ENCODE results near the gene SCUBE1.

SCUBE1 gene

DNA sequence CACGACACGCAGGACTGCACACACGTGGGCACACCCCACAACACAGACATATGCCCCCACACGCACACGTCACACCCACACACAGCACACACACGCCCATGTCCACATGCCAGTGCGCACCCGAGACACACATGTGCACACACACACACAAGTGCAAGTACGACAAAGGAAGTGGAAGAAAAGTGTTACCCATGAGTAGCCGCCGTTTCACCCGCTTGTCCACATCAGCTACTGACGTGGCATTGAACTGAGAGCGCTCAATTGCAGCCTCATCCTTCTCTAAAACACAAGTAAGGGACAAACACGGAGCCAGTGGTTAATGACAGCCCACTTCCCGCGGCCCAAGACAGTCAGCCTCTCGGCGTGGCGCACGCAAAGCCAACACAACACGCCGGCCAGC, 87.9 kb downstream of the SCUBE1 start:
- no peak for DNase-seq

DNA sequence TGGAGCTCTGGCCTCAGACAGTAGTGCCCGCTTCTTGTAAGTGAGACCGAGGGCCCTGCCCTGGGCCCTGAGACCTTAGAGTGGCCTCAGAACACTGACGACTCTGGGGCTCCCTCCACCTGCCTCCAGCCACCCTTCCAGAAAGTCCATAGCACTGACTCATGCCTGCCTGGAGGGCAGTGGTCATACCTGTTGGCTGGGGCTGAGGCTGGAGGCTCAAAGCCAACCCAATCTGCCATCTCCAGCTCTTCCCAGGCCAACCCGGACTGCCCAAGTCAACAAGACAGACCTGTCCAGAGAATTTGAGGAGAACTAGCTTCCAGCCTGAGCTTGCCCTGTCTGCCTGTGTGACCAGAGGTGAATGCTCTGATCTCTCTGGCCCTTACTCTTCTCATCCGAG, 89.3 kb downstream of the SCUBE1 start:
- no peak for DNase-seq

DNA sequence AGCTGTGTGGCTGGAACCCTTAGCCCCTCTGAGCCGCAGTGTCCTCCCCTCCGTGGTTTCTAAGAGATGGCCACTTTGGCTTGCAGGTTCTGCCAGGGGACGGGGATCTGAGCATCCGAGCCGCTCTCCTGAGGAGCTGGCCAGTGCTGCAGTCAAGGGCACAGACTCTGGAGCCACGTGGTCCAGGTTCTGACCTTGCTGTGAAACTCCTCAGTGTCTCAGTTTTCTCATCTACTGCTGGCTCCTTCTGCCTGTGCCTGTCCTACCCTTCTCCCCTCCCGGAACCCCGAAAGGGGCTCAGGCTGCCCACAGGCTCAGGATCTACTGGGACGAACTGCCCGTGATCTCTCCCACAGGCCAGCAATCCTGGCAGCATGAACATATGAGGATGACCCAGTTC, 90.9 kb downstream of the SCUBE1 start:
- no peak for DNase-seq

DNA sequence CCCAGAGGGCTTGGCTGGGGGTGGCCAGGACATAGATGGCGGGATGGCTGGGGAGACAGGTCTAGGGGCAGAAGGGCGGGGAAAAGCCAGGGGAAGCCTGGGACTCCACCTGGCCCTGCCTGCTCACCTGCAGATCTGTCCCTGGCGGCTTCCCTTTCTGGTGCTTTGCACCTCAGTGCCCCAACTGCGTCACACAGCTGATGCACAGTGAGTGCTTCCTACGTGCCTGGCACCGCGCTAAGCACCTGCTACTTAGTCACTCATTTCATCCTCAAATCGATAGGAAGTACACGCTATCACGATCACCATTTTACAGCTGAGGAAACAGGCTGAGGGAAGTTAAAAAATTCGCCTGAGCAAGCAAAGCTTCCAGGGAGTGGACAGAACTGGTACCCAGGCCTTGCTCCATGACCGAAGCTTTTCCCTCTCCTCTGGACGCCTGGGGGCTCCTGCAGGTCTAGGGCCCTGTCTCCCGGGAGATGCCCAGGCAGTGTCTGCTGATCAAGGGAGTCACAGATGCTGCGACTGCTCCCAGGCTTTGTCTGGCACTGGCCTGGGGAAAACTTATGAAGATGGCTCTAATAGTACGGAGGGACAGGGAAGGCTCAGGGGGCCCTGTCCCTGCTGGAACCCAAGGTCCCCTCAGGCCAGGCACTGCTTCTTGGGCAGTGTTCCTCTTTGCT, 93.2 kb downstream of the SCUBE1 start:
- peak; percentile 20 for DNase-seq

DNA sequence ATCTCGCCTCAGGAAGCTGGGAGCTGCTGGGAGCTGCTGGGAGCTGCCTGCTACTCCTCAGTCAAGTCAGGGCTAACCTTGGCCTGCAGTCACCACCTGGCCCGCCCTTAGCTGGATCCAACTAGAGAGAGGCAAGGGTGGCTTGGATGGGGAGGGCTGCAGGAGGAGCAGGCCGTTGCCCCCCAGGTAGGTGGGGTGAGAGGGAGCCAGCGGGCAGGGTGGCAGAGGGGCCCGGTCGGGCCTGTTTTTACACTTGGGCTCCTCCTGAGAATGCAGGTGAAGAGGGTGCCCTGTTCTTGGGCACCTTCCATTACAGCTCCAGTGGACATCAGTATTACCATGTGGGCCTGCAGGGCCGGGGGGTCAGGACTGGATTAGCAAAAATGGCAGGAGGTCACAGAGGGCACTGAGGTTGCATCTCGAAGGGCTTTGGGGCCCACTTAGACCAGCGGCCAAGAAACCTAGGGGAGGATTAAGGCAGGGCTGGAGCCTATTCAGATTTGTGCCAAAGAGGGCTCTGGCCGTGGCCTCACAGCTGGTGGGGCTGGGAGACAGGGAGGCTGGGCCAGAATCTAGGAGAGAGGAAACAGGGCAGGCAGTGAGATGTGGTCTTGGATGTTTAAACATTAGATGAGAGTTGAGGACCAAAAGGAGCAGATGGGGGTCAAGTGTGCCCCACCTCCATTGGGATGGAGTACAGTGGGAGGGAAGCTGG, 95.5 kb downstream of the SCUBE1 start:
- DNase-seq: no peak

DNA sequence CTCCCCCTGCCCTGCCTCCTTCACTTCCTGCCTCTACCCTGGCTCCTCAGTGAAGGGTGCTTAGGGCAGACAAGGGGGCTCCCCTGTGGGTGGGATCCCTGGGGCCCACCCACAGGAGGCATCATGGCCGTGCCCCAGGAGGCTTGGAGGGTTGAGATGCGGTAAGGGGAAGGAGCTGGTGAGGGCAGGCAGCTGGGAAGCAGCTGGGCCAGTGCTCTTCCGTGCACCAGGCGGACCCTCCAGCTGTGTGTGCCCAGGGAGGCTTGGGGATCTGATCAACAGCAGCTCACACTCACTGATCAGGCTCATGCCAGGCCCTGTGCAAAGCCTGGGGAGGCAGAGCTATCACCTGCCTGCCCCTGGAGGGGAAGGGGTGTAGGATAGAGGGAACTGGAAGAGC, 97.0 kb downstream of the SCUBE1 start:
- peak; percentile 15 for DNase-seq

DNA sequence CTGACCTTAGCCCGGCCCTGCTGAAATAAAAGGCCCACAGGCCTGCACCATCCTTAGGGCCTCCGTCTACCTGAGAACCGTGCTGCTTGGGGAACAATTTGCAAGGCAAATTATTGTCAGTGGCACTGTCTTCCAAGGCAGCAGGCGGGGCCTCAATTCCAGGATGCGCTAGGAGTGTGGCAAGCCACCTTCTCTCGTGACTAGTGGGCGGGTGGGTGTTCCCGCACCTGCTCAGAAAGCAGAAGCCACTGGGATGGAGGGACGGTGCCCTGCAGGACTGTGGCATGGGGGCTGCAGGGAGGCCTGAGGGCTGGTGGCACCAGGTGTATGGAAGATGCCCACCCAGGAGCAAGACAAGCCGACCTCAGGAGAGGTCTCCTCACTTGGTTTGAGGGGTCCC, 97.5 kb downstream of the SCUBE1 start:
- DNase-seq: no peak

DNA sequence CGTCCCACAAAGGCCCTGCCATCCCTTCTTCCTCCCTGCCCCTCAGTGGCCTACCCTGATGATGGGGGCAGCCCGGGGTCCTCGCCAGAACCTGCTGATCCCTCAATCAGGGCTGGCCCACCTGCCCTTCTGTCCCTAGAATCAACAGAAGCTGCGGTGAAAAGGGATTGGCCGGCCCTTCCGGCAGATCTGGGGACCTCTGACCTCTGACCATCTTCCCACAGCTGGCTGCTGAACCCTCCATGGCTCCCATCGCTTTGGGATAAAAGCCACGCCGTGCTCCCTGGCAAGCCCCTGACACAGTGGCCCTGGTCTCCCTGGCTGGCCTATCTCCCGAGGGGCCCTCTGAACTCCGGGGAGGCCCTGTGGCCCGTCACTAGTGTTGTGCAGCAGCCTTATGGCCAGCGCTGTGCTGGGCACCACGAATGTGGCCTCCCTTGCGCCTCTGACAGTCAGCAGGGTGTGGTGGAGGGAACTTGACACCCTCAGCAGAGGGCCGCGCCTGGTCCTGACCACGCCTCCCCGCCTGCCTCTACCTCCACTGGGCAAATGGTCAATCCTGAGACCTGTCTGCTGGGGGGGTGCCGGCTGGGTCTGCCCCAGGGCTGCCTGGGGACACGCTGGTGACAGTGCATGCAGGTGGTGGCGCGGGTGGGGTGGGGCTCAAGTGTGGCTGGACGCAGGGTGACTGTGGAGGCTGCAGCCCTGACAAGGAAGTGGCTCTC, 98.2 kb downstream of the SCUBE1 start:
- no peak for DNase-seq

DNA sequence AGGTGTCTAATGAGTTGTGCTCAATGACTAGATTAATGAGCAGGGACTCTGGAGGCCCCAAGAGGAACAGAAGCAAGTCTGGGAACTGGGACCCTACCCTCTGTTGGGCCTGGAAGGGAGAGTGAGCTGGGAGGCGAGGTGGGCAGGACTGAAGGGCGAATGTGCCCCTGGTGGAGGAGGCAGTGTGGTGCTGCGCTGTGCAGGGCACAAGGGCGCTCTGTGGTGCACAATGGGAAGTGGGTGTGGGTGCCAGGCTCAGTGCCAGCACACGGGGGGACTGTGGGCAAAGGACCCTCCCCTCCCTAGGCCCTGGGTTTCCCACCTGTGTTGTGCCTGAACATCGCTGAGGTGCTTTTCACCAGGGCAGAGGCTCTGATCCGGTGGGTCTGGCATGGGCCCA, 98.8 kb downstream of the SCUBE1 start:
- DNase-seq: no peak

DNA sequence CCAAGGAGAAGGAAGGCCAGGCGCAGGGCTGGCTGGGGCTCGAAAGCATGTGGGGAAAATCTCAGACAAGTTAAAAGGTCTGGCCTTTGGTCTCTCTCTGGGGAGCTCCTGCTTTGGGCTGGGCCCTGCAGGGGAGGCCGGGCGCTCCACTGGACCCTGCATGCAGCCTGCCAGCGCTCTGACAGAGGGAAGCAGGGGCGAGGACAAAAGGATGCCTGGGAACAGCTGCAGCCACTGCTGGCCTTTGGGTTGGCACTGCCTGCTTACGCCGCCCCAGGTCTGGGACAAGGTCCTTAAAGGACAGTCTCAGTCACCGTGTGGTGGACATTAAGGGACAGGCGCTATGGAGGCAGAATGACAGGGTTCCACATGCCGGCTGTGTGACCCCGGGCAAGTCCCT, 99.8 kb downstream of the SCUBE1 start:
- DNase-seq: no peak

DNA sequence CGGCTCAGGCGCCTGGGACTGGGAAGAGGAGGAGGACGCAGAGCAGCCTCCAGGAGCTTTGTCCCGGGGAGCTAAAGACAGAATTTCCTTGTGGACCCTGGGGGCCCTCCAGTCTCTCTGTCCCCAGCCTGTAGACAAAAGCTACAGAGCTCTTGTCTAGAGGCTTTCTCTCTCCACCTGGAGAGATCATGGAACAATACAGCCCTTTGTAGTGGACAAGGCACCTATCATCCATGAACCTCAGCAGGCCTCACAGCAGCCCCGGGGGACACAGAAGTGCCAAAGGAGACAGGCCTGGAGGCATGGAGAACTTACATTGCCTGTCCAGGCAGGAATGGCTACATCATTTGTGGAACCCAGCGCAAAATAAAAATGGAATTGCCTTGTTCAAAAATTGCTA, 100.5 kb downstream of the SCUBE1 start:
- DNase-seq: no peak

DNA sequence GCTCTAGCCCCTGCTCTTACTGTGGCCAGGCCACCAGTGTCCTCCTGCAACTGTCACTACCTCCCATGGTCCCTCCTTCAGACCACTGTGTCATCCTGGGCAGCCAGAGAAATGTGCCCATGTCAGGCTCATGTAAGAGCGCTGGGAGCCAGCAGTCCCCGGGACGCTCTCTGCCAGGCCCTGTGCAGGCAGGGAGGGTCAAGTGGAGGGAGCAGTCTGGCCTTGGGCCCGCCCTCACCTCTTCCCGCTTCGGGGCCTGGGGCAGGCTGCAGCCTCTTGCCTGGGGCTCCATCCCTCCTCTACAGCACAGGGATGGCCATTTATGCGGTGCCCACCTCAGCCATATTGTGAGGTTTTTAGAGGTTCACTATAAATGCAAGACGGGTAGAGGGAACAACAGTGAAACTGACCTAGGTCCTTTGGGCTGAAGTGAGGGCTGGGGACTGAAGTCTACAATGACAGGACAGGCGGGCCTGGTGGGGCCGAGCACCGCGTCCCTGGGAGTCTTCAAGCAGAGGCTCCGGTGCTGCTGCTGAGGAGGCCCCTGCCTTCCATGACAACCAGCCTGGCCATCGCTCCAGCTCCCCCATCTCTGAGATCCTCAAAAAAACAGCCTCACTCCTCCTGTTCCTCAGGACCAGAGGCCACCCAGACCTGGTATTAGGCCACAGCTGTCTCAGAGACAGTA, 101.3 kb downstream of the SCUBE1 start:
- no peak for DNase-seq

DNA sequence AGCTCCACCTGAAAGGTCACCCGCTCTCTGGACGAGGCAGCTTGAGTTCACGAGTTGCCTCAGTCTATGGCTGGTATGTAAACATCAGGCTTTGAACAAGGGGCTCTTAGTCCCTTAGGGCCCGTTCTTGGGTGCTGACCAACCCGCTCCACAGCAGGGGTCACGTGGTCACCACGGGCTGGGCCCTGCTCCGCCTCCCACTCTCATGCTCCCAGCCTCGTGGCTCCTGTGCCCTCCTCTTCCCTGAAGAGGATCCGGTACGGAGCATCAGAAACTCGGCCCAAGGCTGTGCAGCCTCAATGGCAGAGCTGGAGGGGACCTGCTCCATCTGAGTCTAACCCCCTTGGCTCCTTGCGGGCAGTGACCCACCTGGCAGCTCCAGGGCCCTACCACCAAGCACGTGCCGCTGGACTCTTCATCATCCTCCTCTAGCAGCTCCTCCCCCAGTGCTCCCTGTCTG, 102.0 kb downstream of the SCUBE1 start:
- DNase-seq: no peak

DNA sequence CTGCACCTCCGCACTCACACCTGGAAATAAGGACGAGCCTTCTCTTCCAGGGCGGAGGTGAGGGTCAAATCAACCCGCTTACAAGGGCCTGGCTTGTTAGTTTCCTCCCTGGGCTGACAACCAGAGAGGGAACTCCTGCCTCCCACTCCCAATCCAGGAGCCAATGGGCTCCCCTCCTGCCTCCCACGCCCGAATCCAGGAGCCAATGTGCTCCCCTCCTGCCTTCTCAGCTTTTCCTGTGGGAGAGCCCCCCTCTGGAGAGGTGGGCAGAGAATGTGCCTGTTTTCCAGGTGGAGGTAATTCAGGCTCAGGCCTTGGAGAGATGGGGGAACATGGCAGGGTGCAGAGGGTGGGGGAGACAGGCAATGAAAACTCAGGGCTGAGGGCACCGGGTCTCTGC, 102.6 kb downstream of the SCUBE1 start:
- no peak for DNase-seq

DNA sequence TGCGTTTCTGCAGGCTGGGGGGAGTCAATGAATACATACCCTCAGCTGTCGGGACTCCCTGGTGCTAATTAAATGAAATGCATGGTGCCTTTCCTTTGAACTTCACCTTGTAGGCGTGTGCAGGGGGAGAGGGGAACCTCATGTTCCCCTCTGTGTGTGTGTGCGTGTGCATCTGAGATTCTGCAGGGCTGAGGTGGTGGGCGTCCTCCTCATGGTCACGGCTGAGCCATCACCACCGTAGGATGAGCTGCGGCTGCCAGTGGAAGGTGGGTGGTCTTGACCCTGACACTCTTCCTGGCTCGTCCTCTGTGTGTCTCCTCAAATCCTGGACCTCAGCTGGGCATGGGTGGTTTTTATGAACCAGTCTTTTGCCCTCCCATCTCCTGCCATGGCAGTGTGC, 103.2 kb downstream of the SCUBE1 start:
- no peak for DNase-seq

DNA sequence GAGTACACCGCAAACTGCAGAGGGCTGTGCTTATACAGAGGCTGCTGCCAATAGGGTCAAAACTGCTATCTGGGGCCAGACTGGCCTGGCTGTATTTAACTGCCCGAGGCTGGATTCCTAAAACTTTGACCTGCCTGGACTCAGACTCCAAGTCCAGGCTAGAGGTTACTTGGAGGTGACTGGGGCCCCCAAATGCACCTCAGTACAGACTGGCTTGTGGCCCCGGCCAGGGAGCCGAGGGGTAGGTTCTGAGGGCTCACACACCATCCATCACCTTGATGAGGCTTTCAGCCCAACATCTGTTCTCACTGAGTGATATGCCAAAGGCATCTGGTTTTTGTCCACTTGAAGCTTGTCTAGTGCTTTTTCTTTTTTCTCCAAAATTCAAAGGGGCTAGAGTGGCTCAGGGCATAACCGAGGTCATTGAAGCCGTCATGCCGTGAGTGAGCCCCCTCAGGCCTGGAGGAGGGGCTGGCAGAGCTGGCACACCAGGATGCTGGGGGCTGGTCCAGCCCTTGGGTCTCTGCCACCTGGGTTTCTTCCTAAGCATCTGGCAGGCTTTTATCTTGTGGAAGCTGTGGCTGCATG, 103.9 kb downstream of the SCUBE1 start:
- no peak for DNase-seq

DNA sequence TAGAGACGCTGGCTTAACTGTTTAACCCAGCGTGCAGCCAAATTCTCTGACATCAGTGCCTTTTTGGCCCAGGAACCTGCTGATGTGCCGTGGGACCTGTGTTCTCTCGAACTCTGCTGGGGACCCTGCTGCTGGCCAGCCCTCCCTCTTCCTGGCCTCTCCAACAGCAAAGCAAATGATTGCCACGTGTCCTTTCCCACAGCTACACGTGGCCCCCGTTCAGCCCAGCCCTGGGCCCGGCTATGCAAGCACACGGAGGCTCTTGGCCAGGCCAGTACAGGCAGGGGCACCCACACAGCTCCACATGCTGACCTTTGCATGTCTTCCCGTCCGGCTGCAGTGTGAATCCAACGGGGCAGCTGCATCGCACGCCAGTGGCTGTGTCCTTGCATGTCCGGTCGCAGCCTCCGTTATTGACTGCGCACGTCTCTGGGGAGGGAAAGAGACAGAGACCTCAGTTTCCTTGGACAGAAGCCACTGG, 104.6 kb downstream of the SCUBE1 start:
- DNase-seq: no peak

DNA sequence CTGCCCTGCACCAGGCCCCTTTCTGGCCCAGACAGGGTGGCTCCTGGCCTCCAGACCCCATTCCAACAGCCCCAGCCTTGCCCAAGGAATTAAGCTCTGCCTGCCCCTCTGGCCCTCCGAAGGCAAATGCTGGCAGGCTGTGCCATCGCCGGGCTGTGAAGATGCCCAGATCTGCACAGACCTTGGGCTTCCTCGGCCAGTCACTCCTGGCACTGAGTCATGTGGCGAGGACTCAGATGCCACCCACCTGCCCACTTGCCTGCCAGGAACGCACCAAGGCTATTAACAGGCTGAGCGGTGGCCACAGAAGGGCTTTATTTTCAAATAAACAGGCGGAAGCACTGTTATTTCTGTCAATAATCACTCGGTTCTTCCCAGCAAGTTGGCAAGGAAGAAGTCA, 105.9 kb downstream of the SCUBE1 start:
- no peak for DNase-seq

DNA sequence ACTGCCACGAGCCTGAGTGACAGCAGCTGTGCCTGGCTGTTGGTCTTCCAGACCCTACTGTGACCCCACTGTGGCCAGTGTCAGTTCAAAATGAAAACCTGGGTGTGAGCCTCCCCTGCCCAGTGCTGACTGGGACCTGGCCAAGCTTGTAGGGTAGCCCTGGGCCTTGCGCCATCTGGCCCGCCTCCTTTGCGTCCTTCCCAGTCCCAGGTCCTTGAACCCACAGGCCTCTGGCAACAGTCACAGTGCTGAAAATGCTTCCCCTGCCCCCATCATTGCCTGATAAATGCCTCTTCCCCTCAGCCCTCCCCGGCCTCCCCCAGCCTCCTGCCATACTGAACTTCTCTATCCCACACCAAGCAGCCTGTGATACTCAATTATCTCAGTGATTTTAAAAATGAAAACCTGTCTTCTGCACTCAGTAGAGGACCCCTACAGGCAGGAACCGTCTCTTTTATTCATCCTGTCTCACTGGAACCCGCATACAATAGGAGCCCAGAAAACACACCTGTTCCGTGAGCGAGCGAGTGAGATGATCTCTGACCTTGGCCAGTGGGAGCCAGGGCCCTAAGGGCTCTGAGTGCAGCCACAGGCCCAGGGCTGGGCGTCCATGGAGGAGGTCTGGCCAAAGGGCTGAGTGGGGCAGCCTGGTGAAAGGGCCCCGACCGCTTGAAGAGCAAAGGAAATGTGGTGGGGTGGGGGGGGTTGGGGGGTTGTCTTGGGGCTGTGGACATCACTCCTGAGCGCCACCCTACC, 106.6 kb downstream of the SCUBE1 start:
- DNase-seq: no peak

DNA sequence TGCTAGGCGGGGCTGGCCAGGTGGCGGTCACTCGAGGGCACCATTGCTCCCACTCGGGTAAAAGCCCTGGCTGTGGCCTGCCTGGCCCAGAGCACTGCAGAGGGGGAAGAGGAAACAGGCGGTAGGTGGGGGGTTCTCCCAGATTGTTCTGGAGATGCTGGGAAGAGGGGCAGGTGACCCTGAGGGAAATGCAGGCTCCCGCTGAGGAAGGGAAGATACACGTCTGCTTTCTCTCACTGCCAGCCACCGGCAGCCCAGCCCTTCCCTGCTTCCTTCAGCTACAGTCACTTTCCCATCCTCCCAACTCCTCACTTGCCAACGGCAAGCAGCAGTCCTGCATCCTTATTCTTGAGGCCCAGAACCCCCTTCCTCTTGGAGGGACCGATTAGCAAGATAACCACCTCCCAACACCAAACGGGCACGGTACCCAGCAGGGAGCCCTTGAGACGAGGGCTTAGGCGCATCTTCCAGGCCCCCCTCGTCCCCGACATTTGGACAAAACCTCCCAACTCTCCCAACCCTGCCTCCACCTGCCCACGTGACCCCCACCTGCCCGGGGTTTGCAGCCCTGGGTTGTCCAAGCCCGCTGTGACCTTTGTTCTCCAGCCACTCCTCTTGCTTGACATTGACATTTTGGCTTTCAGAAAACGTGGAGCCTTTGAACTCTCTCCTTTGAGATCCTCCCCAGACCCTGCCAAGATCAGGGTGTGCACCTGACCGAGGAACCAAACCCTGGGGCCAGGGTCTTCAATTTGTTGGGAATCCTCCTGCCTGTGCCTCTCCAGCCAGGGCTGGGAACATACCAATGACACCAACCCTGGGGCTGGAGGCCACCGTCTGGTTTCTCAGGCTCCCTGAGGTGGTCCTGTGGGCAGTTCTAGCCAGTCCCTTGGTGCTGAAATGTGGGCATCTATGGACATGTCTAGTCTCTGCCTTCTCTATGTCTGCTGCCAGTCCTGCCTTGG, 107.4 kb downstream of the SCUBE1 start:
- DNase-seq: no peak

Measured in SHP77 treated with DMSO at 0.1 percent for 48 hours (cell line).